ENCODE measurements around the gene KLK1. TPM values are rescaled to one million over a fixed set of nuclear protein-coding genes. Genes with fewer than 3 reads are reported as not detected.
"Not testable (repeated sequence)": the region's sequence is repeated elsewhere in the genome, so short reads cannot be mapped to it uniquely, and the experiment has no call there.

The KLK1 gene
- total RNA-seq, 4 donors from 2014 or later: 1.0 to 1.4 (median 1.3) TPM; not detected in 1

DNA sequence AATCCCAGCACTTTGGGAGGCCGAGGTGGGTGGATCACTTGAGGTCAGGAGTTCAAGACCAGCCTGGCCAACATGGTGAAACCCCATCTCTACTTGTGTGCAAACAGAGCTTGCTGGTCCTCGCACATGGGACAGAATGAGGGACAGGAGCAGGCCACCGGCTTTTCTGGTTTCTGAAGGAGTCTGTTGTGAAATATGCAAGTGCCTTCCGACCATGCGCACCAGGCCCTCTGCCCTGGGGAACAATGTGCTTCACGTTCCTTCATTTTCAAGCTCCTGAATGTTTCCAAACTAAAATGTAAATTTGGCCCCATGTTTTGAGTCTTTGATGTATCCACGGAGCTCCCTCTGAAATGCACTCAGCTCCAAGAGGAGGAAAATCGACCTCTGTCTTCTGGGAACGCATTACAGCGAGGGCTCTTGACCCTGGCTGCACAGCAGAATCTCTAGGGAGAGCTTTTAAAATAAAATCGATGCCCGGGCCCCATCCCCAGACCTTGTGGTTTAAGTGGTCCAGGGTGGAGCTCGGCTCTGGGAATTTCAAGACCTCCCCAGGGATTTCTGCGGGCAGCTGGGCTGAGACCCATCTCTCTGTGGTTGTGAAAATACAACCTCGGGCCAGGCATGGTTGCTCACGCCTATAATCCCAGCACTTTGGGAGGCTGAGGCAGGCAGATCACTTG lies 42.7 kb downstream of the KLK1 start:
- ATAC-seq (ENCODE audit: low FRiP score): no peak
- no peak for DNase-seq (ENCODE audit: low spot score)
- TF ChIP-seq, protein P1, sequence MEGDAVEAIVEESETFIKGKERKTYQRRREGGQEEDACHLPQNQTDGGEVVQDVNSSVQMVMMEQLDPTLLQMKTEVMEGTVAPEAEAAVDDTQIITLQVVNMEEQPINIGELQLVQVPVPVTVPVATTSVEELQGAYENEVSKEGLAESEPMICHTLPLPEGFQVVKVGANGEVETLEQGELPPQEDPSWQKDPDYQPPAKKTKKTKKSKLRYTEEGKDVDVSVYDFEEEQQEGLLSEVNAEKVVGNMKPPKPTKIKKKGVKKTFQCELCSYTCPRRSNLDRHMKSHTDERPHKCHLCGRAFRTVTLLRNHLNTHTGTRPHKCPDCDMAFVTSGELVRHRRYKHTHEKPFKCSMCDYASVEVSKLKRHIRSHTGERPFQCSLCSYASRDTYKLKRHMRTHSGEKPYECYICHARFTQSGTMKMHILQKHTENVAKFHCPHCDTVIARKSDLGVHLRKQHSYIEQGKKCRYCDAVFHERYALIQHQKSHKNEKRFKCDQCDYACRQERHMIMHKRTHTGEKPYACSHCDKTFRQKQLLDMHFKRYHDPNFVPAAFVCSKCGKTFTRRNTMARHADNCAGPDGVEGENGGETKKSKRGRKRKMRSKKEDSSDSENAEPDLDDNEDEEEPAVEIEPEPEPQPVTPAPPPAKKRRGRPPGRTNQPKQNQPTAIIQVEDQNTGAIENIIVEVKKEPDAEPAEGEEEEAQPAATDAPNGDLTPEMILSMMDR (IDR thresholded peaks at IDR 0.05): no peak

DNA sequence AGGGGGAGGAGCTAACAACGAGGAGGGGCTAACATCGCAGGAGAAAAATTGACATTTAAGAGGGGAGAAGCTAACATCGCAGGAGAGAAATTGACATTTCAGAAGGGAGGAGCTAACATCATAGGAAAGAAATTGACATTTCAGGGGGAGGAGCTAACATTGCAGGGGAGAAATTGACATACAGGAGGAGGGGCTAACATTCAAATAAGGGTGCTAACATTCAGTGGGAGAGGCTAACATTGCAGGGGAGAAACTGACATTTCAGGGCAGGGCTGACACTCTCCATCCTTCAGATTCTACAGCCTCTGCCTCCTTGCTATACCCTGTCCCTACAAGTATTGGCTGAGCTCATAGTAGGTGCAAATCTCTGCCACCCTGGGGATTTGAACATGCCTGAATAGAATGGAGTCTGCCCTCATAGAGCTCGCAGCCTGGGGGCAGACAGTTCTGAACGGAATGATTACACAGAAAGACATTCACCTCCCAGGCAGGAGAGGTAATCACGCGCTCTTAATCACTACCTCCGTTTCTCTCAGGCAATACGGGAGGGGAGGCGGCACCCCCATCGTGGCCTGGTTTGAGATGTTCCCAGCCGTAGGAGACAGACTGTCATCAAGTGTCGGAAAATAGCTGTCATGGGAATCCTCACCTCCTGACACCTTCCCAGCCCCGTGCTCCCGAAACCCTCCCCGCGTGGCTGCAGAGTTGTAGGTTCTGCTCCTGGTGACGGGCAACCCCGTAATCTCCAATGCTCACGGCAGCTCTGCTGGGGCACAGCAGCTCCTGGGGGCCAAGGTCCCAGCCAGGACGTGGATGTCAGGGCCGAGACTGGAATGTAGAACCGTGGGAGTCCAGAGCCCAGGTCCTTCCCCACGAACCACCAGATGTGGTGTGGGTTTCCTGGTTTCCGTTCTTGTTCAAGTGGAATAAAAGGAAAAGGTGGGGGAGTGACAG lies 43.8 kb downstream of the KLK1 start:
- ATAC-seq (ENCODE audit: low FRiP score) (no peak), DNase-seq (ENCODE audit: low spot score) (no peak)
- TF ChIP-seq, protein P1 (IDR thresholded peaks at IDR 0.05): no peak

DNA sequence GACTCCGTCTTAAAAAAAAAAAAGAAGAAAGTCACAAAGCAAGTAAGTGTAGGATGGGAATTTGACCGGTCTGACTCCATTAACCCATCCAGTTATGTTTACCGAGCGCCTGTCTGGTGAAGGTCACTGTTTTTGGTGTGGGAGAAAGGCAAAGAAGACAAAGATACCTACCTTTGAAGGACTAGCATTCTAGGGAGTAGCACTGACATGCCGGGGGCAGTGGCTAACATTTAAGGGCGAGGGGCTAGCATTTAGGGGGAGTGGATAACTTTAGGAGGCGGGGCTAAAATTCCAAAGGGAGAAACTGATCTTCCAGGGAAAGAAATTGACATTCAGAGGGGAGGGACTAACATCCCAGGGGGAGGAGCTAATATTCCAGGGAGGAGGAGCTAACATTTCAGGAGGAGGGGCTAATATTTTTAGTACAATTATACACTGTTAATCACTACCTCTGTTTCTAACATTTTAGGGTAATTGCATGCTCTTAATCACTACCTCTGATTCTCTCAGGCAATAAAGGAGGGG lies 44.6 kb downstream of the KLK1 start:
- DNase-seq (ENCODE audit: low spot score) (no peak), ATAC-seq (ENCODE audit: low FRiP score) (no peak)
- TF ChIP-seq, protein P1 (IDR thresholded peaks at IDR 0.05): no peak

DNA sequence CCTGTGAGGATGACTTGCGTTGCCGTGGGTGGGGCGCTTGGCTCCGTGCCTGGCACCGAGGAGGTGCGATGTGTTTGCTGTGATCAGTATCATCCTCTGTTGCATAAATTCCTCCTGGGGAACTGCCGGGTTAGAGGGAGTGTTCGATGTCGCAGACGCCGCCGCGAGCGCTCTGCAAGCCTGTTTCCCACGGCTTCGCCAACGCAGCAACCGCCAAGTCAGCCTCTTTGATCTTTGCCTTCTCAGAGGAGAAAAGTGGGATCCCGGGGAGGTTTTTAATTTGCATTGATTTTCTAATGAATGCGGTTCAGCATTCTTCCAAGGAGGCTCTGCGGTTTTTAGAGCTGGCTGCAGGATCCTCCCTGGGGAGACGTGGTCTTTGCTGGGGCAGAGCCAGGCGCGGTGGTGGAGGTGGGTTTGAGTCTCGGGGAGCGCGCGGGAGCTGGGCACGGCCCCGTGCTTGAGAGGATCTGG lies 45.7 kb downstream of the KLK1 start:
- ATAC-seq (ENCODE audit: low FRiP score) (no peak), DNase-seq (ENCODE audit: low spot score) (no peak)
- TF ChIP-seq, protein P1 (IDR thresholded peaks at IDR 0.05): no peak

DNA sequence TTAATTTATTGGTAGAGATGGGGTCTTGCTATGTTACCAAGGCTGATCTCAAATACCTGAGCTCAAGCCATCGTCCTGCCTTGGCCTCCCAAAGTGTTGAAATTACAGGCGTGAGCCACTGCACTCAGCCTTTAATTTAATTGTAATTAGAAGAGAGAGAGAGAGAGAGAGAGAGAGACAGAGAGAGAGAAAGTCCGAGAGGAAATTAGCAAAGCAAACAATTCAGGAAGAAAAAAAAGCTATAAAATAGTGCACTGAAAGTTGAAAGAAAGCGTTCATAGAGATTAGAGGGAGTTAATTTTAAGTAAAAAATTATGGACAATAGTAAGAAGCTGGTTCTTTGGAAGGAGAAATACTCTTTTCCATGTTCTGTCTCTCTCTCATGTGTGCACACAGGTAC lies 46.3 kb downstream of the KLK1 start:
- ATAC-seq (ENCODE audit: low FRiP score) (no peak), DNase-seq (ENCODE audit: low spot score) (no peak)
- TF ChIP-seq, protein P1 (IDR thresholded peaks at IDR 0.05): no peak

DNA sequence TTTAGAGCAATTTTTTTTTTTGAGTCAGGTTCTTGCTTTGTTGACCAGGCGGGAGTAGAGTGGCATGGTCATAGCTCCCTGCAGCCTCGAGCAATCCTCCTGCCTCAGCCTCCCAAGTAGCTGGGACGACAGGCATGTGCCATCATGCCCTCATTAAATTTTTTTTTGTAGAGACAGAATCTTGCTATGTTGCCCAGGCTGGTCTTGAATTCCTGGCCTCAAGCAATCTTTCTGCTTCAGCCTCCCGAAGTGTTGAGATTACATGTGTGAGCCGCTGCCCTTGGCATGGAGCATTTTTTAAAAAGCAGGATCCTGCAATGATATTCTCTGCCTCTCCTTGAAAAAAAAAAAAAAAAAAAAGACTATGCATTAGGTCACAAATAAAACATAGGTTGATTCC lies 47.5 kb downstream of the KLK1 start:
- no peak for ATAC-seq (ENCODE audit: low FRiP score)
- no peak for DNase-seq (ENCODE audit: low spot score)
- TF ChIP-seq, protein P1 (IDR thresholded peaks at IDR 0.05): no peak

DNA sequence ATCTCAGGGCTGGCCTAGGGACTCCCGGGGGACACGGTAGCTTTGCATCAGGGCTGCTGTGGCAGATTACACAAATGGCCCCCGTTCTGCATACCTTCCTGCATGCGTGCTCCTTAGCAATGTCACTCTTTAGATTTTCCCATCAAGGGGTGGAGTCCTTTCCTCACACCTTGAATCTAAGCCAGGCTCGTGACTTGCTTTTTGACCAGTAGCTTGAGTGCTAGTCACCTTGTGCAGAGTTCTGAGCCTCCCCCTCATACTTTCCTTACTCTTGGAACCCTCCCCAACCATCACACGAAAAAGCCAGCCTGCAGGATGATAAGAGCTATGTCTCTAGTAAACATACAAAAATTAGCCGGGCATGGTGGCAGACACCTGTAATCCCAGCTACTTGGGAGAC lies 50.1 kb downstream of the KLK1 start:
- DNase-seq (ENCODE audit: low spot score); ATAC-seq (ENCODE audit: low FRiP score): not testable (repeated sequence)

DNA sequence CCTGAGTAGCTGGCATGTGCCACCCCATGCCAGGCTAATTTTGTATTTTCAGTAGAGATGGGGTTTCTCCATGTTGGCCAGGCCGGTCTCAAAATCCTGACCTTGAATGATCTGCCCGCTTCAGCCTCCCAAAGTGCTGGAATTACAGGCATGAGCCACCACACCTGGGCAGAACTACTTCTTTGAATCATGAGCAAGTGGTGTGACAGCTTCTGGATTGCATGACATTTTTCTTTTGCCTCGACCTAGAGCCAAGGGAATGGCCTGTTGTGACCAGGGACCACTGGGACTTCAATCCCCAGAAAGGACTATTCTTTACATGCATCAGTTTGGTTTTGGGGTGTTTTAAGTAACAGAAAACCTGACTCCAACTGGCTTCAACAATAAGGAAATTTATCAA lies 50.7 kb downstream of the KLK1 start:
- ATAC-seq (ENCODE audit: low FRiP score); DNase-seq (ENCODE audit: low spot score): not testable (repeated sequence)

Data from omental fat pad (tissue), 4 donors.